ENCODE data around the gene IDH2. TPM values are rescaled to one million over a fixed set of nuclear protein-coding genes. Genes with fewer than 3 reads are reported as not detected.

The IDH2 gene
- total and polyA plus RNA-seq, 10 of the 15 experiments (the other 5 are each of a cell fraction or from before 2014, with no cell fraction given) = 2.3 to 358 (median 242) TPM

GRCh38 chr15:90037511-90037860 lies 64.8 kb downstream of the IDH2 start (continued):
- TF ChIP-seq E2F4 (IDR thresholded peaks at IDR 0.05; ENCODE audit: low read depth, low read length) = no peak
- no peak for TF ChIP-seq EP300 (IDR thresholded peaks at IDR 0.05; ENCODE audit: borderline replicate concordance in 1 of 2, control insufficient read depth in 1 of 2, low read depth in 2 of 2, low read length in 2 of 2)
- TF ChIP-seq RB1 (IDR thresholded peaks at IDR 0.05; ENCODE audit: borderline replicate concordance) = no peak
- TF ChIP-seq BCL11A (IDR thresholded peaks at IDR 0.05; ENCODE audit: low read depth, low read length) = no peak
- TF ChIP-seq TCF12 (IDR thresholded peaks at IDR 0.05; ENCODE audit: low read depth, low read length) = no peak
- TF ChIP-seq ZBTB4 (CRISPR knock-in tag; IDR thresholded peaks at IDR 0.05) = no peak
- TF ChIP-seq BRCA1 (IDR thresholded peaks at IDR 0.05; ENCODE audit: low read depth, low read length) = no peak

Measured in GM12878 (cell line).